ENCODE measurements around the gene PITPNC1. TPM values are rescaled to one million over a fixed set of nuclear protein-coding genes. Genes with fewer than 3 reads are reported as not detected.

PITPNC1 gene
- total and polyA plus RNA-seq, 2 of the 13 experiments (the other 11 are each of a cell fraction or from before 2014, with no cell fraction given), result 4.1 to 5.7 TPM

- TF ChIP-seq, protein P1, sequence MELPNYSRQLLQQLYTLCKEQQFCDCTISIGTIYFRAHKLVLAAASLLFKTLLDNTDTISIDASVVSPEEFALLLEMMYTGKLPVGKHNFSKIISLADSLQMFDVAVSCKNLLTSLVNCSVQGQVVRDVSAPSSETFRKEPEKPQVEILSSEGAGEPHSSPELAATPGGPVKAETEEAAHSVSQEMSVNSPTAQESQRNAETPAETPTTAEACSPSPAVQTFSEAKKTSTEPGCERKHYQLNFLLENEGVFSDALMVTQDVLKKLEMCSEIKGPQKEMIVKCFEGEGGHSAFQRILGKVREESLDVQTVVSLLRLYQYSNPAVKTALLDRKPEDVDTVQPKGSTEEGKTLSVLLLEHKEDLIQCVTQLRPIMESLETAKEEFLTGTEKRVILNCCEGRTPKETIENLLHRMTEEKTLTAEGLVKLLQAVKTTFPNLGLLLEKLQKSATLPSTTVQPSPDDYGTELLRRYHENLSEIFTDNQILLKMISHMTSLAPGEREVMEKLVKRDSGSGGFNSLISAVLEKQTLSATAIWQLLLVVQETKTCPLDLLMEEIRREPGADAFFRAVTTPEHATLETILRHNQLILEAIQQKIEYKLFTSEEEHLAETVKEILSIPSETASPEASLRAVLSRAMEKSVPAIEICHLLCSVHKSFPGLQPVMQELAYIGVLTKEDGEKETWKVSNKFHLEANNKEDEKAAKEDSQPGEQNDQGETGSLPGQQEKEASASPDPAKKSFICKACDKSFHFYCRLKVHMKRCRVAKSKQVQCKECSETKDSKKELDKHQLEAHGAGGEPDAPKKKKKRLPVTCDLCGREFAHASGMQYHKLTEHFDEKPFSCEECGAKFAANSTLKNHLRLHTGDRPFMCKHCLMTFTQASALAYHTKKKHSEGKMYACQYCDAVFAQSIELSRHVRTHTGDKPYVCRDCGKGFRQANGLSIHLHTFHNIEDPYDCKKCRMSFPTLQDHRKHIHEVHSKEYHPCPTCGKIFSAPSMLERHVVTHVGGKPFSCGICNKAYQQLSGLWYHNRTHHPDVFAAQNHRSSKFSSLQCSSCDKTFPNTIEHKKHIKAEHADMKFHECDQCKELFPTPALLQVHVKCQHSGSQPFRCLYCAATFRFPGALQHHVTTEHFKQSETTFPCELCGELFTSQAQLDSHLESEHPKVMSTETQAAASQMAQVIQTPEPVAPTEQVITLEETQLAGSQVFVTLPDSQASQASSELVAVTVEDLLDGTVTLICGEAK (IDR thresholded peaks at IDR 0.05), result peak; percentile 48
- TF ChIP-seq, protein P1 (CRISPR knock-in tag; IDR thresholded peaks at IDR 0.05), result peak; percentile 96
These were observed 148.4 kb downstream of the PITPNC1 start (continued) for GRCh38 chr17:67525239-67526135.
